Fibroblast of mammary gland (primary cell): ENCODE measurements around the gene AFG1L.
"Not testable (repeated sequence)": the region's sequence is repeated elsewhere in the genome, so short reads cannot be mapped to it uniquely, and the experiment has no call there.

Experiments used
- DNase-seq: peaks from one replicate; pipeline ENCODE4 v3.0.0-alpha.2; 2010; ENCODE audit warnings: low read depth
- H3K4me3 ChIP-seq: 2 replicates; pipeline ENCODE4 v1.5.1; 2011; ENCODE audit warnings: low read depth, mild to moderate bottlenecking, low read length, moderate library complexity; ENCODE audit not compliant: control insufficient read depth
- TF ChIP-seq, protein P1 (sequence below): conservative IDR thresholded peaks from 2 replicates; pipeline ENCODE4 v1.5.1; 2011; ENCODE audit warnings: low read depth, low read length, inconsistent platforms; ENCODE audit not compliant: control insufficient read depth, insufficient read depth

Gene AFG1L

DNA sequence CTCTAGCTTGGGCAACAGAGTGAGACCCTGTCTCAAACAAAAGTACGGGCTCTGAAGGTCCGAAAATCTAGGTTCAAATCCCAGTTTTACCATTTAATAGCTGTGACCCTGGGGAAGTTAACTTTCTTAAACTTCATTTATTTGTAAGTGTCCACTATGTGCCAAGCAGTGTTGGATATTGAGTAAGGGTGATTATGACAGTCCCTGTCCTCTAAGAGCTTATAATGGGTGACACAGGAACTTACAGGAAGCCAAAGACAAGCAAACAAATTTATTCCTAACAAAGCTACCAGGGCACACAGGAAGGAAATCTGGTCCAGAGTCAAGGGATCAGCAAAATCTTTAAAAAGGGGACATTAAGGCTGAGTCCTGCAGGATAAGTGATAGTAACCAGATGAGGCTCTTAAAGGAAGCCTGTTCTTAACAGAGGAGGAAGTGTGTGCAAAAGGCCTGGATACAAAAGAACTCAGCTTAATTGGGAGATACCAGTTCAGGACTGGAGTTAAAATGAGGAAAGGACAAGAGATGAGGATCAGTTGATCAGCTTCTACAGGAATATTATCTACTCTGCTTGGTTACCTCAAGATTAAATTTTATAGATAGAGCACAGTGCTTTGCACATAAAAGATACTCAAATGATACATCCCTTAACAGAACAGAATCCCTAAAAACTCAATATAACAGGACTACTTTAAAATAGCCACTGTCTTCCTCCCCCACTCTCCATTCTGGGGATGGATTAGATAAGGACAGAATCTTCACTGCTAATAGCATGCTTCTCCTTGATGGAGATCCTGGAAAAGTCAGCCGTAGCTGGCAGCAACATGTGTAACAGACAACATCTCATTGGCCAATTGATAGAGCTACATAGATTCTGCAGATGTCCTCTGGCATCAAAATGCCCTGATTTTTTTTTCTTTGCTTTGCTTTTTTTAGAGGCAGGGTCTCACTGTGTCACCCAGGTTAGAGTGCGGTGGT is 40.1 kb upstream of the AFG1L start:
- DNase-seq, result no peak
- H3K4me3 ChIP-seq, result no peak overlapping the region
- TF ChIP-seq, protein P1, sequence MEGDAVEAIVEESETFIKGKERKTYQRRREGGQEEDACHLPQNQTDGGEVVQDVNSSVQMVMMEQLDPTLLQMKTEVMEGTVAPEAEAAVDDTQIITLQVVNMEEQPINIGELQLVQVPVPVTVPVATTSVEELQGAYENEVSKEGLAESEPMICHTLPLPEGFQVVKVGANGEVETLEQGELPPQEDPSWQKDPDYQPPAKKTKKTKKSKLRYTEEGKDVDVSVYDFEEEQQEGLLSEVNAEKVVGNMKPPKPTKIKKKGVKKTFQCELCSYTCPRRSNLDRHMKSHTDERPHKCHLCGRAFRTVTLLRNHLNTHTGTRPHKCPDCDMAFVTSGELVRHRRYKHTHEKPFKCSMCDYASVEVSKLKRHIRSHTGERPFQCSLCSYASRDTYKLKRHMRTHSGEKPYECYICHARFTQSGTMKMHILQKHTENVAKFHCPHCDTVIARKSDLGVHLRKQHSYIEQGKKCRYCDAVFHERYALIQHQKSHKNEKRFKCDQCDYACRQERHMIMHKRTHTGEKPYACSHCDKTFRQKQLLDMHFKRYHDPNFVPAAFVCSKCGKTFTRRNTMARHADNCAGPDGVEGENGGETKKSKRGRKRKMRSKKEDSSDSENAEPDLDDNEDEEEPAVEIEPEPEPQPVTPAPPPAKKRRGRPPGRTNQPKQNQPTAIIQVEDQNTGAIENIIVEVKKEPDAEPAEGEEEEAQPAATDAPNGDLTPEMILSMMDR, result no peak

GRCh38 chr6:108260126-108260808 is 34.6 kb upstream of the AFG1L start:
- peak overlapping the region; percentile 91 for H3K4me3 ChIP-seq
- peak; percentile 54 for DNase-seq
- TF ChIP-seq, protein P1, result no peak

DNA sequence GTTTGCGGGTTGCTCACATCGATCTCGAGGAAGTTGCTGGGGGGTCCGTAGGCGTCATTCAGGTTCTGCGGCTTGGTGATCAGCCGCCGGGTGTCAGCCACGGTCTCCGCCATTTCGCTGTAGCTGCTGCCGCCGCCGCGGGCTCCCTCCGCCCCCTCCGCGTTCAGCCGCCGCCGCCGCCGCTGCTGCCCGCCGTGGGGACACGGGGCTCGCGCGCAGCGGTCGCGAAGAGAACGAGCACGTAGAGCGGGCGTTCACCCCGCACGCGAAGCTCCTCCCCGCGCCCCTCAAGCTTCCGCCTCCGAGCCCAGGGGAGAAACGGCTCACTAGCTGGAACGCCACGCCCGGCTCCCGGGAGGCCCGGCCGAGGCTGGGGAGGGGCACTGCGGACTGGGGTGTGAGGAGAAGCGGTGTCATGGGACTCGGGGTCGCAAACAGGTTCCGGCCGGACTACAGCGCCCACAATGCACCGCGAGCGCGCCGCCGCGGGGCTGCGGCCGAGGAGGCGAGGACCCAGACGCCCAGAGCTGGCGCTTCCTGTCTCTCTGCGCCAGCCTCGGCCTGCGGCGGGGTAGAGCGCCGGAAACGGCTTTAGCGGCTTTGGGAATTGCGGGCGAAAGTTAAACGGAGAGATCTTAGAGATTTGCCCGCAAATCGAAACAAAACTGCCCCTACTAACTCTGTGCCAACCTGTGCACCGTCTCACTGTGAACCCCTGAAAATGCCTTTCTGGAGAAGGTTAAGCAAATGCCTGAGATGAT is 33.9 kb upstream of the AFG1L start, which contains the start of gene SNX3:
TSS of gene SNX3 (minus strand) at position 232 of the 761 bp plus-strand sequence. CDS start at position 113, 119 bp downstream.
- TF ChIP-seq, protein P1, result peak; percentile 4
- peak within 1 kb of the TSS; percentile 91 for H3K4me3 ChIP-seq
- DNase-seq, result peak; percentile 94

- TF ChIP-seq, protein P1, result no peak
- H3K4me3 ChIP-seq, result no peak overlapping the region
- no peak for DNase-seq
These were observed 31.5 kb upstream of the AFG1L start for GRCh38 chr6:108263371-108263770.

DNA sequence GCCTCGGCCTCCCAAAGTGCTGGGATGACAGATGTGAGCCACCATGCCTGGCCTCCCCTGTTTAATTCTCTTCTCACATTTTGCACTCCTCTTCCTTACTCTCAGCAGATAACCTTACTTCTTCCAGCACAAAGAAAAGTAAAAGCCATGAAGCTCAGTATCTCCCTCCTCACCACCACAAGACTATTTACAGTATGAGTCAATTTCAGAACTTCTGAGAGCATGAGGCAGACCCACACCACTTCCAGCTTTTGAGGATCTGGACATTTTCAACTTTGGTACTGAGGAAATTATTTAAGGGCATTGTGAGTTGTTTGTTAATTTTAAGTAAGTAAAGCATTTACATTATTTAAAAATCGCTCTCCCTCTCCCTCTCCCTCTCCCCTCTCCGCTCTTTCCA is 26.0 kb upstream of the AFG1L start:
- DNase-seq, result no peak
- TF ChIP-seq, protein P1, result no peak
- no peak overlapping the region for H3K4me3 ChIP-seq

- not testable (repeated sequence) for H3K4me3 ChIP-seq, DNase-seq
These were observed 24.9 kb upstream of the AFG1L start for GRCh38 chr6:108269955-108270354.
